Right lobe of liver (tissue), 4 donors: Measurements from ENCODE around the gene TMEM140.

Source experiments
- CTCF ChIP-seq, 4 donors: fragments of 200-600 bp in 3 of 4; fragments of 450-650 bp in 1 of 4; IDR thresholded peaks; one replicate each; pipeline versions ENCODE4 v1.5.1 to v1.8.0; 2016 to 2022; ENCODE audit warnings: antibody characterized with exemption in 4 of 4, mild to moderate bottlenecking in 2 of 4
- POLR2A ChIP-seq: fragments of 450-650 bp; IDR thresholded peaks from one replicate; pipeline ENCODE4 v1.6.1; 2017; ENCODE audit warnings: antibody characterized with exemption, mild to moderate bottlenecking
- donor health status: DM: no; HTN: no; CAD: no.
- donor health status: DM: no; HTN: no; CAD: no.
- donor health status: DM: no; HTN: yes; CAD: no.

- TF ChIP-seq CTCF (IDR thresholded peaks at IDR 0.05) = no peak
- TF ChIP-seq POLR2A = no peak
These were observed 18.6 kb downstream of the TMEM140 start for GRCh38 chr7:135166338-135166990.
